ENCODE measurements around the gene SUGCT. TPM values are rescaled to one million over a fixed set of nuclear protein-coding genes. Genes with fewer than 3 reads are reported as not detected.
A peak's percentile ranks its signal among the peaks of the same experiment; 100 is the strongest.

The SUGCT gene
- total and polyA plus RNA-seq, 2 of the 8 experiments (the other 6 are each of a cell fraction or from before 2014, with no cell fraction given) = 2.8 to 5.4 TPM

DNA sequence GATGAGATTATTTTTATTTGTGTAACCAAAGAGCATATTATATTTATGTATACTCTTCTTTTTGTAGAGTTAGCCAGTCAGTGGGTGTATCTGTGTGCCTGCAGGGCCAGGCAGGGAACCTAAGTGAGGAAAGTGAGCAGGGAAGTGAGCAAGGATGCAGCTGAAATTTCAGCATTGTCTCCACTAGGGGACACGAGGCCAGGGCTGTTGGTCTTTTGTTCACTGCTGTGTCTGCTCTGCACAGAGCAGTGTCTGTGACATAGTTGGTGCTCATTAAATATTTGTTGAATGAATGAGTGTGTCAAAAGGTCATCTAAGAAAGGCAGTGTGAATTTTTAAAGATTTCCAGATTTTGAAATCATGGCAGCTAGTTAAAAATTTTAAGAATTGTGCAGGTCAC is 51.8 kb downstream of the SUGCT start:
- CTCF ChIA-PET (ENCODE audit: partially characterized antibody) = no interaction called here
- H4K20me1 ChIP-seq (replicated peaks in 1 of 2; ENCODE audit: control insufficient read depth in 1 of 2, insufficient read depth in 2 of 2, low read length in 2 of 2) = no peaks in the 10 kb centered on the region
- H3K27ac ChIP-seq (ENCODE audit: low read depth, low read length) = no peak overlapping the region
- no peak overlapping the region for H3K23ac ChIP-seq (ENCODE audit: insufficient read length)
- no peak overlapping the region for H2BK12ac ChIP-seq (ENCODE audit: low read depth, low read length)
- no peaks in the 10 kb centered on the region for H3K9me3 ChIP-seq (ENCODE audit: insufficient read depth in 2 of 2, low read depth in 1 of 2, low read length in 1 of 2)
- no peak overlapping the region for H3K56ac ChIP-seq (replicated peaks; ENCODE audit: insufficient read length, low read depth, low read length)
- H2BK5ac ChIP-seq (ENCODE audit: low read depth, low read length) = no peak overlapping the region
- no peak overlapping the region for H3K4me3 ChIP-seq (ENCODE audit: extremely low read depth in 1 of 4, insufficient read depth in 2 of 4, low read depth in 3 of 4, low read length in 4 of 4)
- TF ChIP-seq TEAD4 (IDR thresholded peaks at IDR 0.05; ENCODE audit: low read depth, low read length) (peak; percentile 49; the same call in 1 of the 2 replicates), RAD21 (IDR thresholded peaks at IDR 0.05 in 1 of 2, conservative IDR thresholded peaks at IDR 0.05 in 1 of 2; ENCODE audit: low read depth in 2 of 2, low read length in 2 of 2) (peak in 1 of 2 experiments; percentile 3; a peak in 1 of 4 replicates), EP300 (IDR thresholded peaks at IDR 0.05; ENCODE audit: borderline replicate concordance in 1 of 2, low read depth in 2 of 2, low read length in 2 of 2) (no peak), SIRT6 (IDR thresholded peaks at IDR 0.05; ENCODE audit: low read length) (no peak)
- TF ChIP-seq, protein P1, sequence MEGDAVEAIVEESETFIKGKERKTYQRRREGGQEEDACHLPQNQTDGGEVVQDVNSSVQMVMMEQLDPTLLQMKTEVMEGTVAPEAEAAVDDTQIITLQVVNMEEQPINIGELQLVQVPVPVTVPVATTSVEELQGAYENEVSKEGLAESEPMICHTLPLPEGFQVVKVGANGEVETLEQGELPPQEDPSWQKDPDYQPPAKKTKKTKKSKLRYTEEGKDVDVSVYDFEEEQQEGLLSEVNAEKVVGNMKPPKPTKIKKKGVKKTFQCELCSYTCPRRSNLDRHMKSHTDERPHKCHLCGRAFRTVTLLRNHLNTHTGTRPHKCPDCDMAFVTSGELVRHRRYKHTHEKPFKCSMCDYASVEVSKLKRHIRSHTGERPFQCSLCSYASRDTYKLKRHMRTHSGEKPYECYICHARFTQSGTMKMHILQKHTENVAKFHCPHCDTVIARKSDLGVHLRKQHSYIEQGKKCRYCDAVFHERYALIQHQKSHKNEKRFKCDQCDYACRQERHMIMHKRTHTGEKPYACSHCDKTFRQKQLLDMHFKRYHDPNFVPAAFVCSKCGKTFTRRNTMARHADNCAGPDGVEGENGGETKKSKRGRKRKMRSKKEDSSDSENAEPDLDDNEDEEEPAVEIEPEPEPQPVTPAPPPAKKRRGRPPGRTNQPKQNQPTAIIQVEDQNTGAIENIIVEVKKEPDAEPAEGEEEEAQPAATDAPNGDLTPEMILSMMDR (IDR thresholded peaks at IDR 0.05; ENCODE audit: control extremely low read depth in 1 of 3, insufficient read depth in 1 of 3, low read depth in 1 of 3, low read length in 3 of 3) = peak in 2 of 3 experiments; percentile 47 to 50; a peak in 2 of 4 replicates
- no peak overlapping the region for H3K9ac ChIP-seq (replicated peaks in 1 of 4; ENCODE audit: extremely low read depth in 1 of 4, low read depth in 3 of 4, low read length in 3 of 4)
- H3K4me2 ChIP-seq (ENCODE audit: insufficient read depth in 1 of 2, low read depth in 2 of 2, low read length in 2 of 2) = no peak overlapping the region
- no peak overlapping the region for H2AK5ac ChIP-seq (ENCODE audit: low read depth, low read length)
- POLR2A ChIA-PET (ENCODE audit: partially characterized antibody) = no interaction called here
- H4K5ac ChIP-seq (ENCODE audit: insufficient read length, low read depth, low read length) = no peak overlapping the region
- no peak overlapping the region for H3K4ac ChIP-seq (replicated peaks; ENCODE audit: insufficient read length, low read depth, low read length)
- H4K8ac ChIP-seq (ENCODE audit: extremely low read depth, insufficient read depth, low read length) = no peak overlapping the region
- no peak for FAIRE-seq
- no peak overlapping the region for H3K18ac ChIP-seq (ENCODE audit: extremely low read depth, low read length)
- no peaks in the 10 kb centered on the region for H3K79me1 ChIP-seq (ENCODE audit: low read depth, low read length)
- no peak overlapping the region for H2BK120ac ChIP-seq (replicated peaks; ENCODE audit: low read depth, low read length)
- H3K27me3 ChIP-seq (replicated peaks in 1 of 4; ENCODE audit: control insufficient read depth in 3 of 4, extremely low read depth in 1 of 4, insufficient read depth in 3 of 4, low read length in 3 of 4) = no peaks in the 10 kb centered on the region
- H3K14ac ChIP-seq (ENCODE audit: insufficient read length) = no peak overlapping the region
- peak in 1 of 2 experiments; percentile 39 for DNase-seq (ENCODE audit: low read depth in 1 of 2, low spot score in 2 of 2)
- H2AFZ ChIP-seq (ENCODE audit: low read length) = no peak overlapping the region
- H2BK20ac ChIP-seq (ENCODE audit: low read length) = no peak overlapping the region
- no peaks in the 10 kb centered on the region for H3K4me1 ChIP-seq (replicated peaks in 1 of 4; ENCODE audit: control insufficient read depth in 3 of 4, insufficient read depth in 4 of 4, low read length in 3 of 4)
- H2BK15ac ChIP-seq (ENCODE audit: low read length) = no peak overlapping the region
- H3K23me2 ChIP-seq (ENCODE audit: low read depth, low read length) = no peaks in the 10 kb centered on the region
- no peaks in the 10 kb centered on the region for H3K36me3 ChIP-seq (ENCODE audit: control insufficient read depth in 2 of 4, insufficient read depth in 4 of 4, low read length in 3 of 4)
- no peak overlapping the region for H4K91ac ChIP-seq (replicated peaks; ENCODE audit: insufficient read length, low read length)
- WGBS, 2 experiments (ENCODE audit: extremely low coverage in 1 of 2, insufficient coverage in 1 of 2, insufficient read length in 1 of 2, insufficient replicate concordance in 2 of 2, low coverage in 1 of 2, low lambda C conversion rate in 2 of 2, missing lambda C conversion rate in 1 of 2) = 71% methylated on average over 1 of the region's 1 CpG; no CpG with 5 or more reads in 1 of the 2 experiments
- no peaks in the 10 kb centered on the region for H3K79me2 ChIP-seq (ENCODE audit: control insufficient read depth in 1 of 2, insufficient read depth in 2 of 2, low read length in 2 of 2)
